BJ (cell line): ENCODE results near the gene SLIT1. TPM values are rescaled to one million over a fixed set of nuclear protein-coding genes. Genes with fewer than 3 reads are reported as not detected.

Source experiments
- CTCF ChIA-PET: fragments of 350-600 bp; formaldehyde crosslinking; extraction: SDS; loops from one replicate; lab custom pipeline; 2021; ENCODE audit warnings: antibody characterized with exemption, inconsistent platforms; lab: Yijun Ruan, JAX
- POLR2A ChIA-PET: fragments of 300-600 bp; sonication (Branson Sonifier 250); formaldehyde crosslinking; extraction: SDS; loops from one replicate; lab custom pipeline; 2021; ENCODE audit warnings: antibody characterized with exemption; lab: Charles Lee
- DNase-seq: peaks from one replicate; pipeline ENCODE4 v3.0.0-alpha.2; 2011; ENCODE audit warnings: low read depth
- H3K27me3 ChIP-seq: 2 replicates; pipeline ENCODE4 v1.6.0; 2011; ENCODE audit warnings: low read length; ENCODE audit not compliant: control insufficient read depth, insufficient read depth
- H3K36me3 ChIP-seq: 2 replicates; pipeline ENCODE4 v1.5.1; 2011; ENCODE audit warnings: low read length; ENCODE audit not compliant: control insufficient read depth, insufficient read depth
- H3K4me3 ChIP-seq: 2 replicates; pipeline ENCODE4 v1.5.1; 2011; ENCODE audit warnings: low read depth, mild to moderate bottlenecking, control low read depth, low read length
- polyA plus RNA-seq: library from polyadenylated mRNA; depleted of rRNA; stranded (reverse); fragments of >200 nt; gene quantifications from 2 replicates; pipeline ENCODE4 v1.2.3, GENCODE V29; 2011
- TF ChIP-seq, protein P1 (sequence below): IDR thresholded peaks from 2 replicates; pipeline ENCODE4 v1.5.1; 2011; ENCODE audit warnings: low read depth, mild to moderate bottlenecking, control low read depth, inconsistent platforms, low read length, moderate library complexity; ENCODE audit not compliant: insufficient read depth

The SLIT1 gene
- polyA plus RNA-seq, 1 experiment: 0.02 TPM

DNA sequence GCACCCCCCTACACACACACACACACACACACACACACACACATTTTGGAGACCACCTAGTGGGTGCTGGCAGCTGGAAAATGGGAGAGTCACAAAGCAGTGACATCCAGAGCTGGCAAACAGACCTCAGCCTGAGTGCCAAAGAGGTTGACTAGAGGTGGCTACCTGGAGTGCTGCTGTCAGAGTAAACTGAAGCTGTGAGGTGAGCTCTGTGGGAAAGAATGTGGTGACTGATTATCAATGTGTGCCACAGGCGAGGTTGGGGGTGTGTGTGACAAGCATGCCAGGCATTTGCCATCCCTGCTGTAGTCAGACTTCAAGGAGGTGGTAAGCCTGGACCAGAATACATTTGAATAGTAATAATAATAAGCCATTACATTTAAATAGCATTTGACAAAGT lies 120.6 kb downstream of the SLIT1 start:
- DNase-seq: no peak
- POLR2A ChIA-PET: no interaction called here
- H3K4me3 ChIP-seq: no peak overlapping the region
- peaks cover 4% of the 10 kb centered on the region; the same call in 1 of the 2 replicates for H3K27me3 ChIP-seq
- TF ChIP-seq, protein P1, sequence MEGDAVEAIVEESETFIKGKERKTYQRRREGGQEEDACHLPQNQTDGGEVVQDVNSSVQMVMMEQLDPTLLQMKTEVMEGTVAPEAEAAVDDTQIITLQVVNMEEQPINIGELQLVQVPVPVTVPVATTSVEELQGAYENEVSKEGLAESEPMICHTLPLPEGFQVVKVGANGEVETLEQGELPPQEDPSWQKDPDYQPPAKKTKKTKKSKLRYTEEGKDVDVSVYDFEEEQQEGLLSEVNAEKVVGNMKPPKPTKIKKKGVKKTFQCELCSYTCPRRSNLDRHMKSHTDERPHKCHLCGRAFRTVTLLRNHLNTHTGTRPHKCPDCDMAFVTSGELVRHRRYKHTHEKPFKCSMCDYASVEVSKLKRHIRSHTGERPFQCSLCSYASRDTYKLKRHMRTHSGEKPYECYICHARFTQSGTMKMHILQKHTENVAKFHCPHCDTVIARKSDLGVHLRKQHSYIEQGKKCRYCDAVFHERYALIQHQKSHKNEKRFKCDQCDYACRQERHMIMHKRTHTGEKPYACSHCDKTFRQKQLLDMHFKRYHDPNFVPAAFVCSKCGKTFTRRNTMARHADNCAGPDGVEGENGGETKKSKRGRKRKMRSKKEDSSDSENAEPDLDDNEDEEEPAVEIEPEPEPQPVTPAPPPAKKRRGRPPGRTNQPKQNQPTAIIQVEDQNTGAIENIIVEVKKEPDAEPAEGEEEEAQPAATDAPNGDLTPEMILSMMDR: no peak
- H3K36me3 ChIP-seq: no peaks in the 10 kb centered on the region
- CTCF ChIA-PET: interaction anchor here (1.6 kb wide), 1 partner anchor 8 kb away, joined by 5 read pairs; no protein-coding TSS in a partner anchor

DNA sequence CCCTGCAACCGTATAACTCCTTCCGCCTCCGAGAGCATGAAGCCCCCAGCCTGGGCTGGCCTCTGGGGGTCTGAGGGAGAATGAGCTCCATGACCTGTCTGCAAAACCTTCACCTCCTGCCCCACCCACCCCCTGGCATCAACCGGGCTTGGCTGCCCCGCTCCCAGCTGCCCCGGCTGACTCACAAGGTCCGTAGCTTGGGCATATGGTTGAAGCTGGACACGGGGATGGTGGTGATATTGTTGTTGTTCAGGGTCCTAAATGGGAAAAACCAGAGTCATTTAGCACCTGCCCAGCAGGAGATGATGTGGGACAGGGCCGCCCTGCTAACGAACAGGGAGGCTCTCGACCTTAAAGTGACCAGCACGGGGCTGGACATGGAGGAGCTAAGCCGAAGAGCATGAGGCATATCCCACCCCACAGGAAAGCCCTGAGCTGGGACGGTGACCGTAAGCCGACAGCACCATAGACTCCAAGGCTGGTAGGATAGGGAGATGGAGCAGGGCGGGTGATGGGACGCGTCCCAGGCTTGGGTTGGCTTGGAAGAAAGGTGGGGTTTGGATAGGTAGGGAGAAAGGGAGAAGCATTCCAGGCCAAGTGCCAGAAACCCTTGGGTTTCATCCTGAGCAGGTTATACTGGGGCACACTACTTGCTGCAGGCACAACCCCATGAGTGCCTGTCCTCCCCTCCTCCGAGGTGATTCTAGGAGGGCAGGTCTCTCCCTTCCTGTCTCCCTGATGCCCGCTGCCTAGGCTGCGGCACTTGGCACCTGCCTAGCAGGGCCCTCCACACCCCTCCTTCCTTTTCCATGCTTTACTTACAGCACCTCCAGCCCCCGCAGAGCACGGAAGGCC lies 121.5 kb downstream of the SLIT1 start:
- TF ChIP-seq, protein P1: no peak
- POLR2A ChIA-PET: no interaction called here
- Histone ChIP-seq H3K27me3 (peaks cover 4% of the 10 kb centered on the region; the same call in 1 of the 2 replicates), H3K4me3 (no peak overlapping the region), H3K36me3 (no peaks in the 10 kb centered on the region)
- CTCF ChIA-PET: interaction anchor here (1.6 kb wide), 1 partner anchor 9 kb away, joined by 5 read pairs; no protein-coding TSS in a partner anchor
- no peak for DNase-seq

DNA sequence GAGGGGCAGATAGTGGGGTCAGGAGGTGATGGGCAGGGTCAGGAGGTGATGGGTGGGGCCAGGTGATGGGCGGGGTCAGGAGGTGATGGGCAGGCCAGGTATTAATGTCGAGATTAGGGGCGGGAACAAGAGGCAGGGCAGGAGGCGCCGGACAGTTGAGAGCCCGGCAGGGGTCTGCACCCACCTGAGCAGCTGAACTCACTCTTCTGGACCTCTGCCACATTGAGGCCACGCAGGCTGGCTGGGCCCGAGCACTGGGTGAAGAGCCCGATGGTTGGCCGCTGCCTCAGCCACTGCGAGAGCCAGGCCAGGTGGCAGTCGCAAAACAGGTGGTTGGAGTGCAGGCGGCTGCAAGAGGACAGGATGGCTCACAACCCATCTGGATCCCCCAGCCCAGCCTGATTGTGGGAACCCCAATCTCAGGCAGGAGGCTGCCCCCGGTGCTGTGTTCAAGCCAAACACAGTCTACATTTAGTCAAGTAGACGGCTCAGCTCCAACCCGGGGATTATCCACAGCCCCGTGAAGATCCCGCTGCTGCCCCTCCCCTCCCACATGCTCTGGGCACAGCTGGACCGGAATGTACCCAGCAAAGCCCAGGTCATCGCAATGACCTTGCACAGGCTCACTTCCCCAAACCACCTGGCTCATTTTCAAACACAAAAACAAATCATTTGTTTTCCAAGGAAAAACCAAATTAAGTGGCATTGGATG lies 122.3 kb downstream of the SLIT1 start:
- peaks cover 4% of the 10 kb centered on the region; the same call in 1 of the 2 replicates for H3K27me3 ChIP-seq
- no peaks in the 10 kb centered on the region for H3K36me3 ChIP-seq
- DNase-seq: no peak
- ChIA-PET POLR2A (no interaction called here), CTCF (interaction anchor here (1.6 kb wide), 1 partner anchor 9 kb away, joined by 5 read pairs; no protein-coding TSS in a partner anchor)
- H3K4me3 ChIP-seq: no peak overlapping the region
- TF ChIP-seq, protein P1: no peak

DNA sequence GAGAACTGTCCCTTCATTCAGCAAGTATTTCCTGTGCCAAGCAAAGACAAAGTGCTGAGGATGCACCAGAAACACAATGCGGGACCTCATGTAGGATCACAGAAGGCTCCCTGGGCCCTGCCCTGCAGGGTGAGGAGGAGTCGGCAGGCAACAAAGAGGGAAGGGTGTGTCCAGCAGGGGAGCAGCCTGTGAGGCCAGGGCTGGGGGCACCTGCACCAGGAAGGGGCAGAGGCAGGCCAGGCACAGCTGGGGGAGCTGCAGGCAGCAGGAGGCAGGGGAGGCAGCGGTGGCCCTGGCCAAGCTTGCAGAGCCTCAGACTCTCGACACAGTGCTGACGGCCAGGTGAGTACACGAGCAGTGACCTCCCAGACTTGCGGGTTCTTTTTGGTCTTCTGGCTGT lies 123.3 kb downstream of the SLIT1 start:
- CTCF ChIA-PET: no interaction called here

More for the DNA sequence above, 123.3 kb downstream of the SLIT1 start:
- no peak for DNase-seq
- H3K27me3 ChIP-seq: peaks cover 4% of the 10 kb centered on the region; the same call in 1 of the 2 replicates
- TF ChIP-seq, protein P1: no peak
- H3K4me3 ChIP-seq: no peak overlapping the region
- no peaks in the 10 kb centered on the region for H3K36me3 ChIP-seq
- POLR2A ChIA-PET: no interaction called here
